HEK293 (cell line): Measurements from ENCODE around the gene MYMK.

Source experiments
- CTCF ChIP-seq: fragments of 450-650 bp; formaldehyde crosslinking; IDR thresholded peaks from 2 replicates; pipeline ENCODE4 v1.5.1; 2016; ENCODE audit warnings: missing biosample characterization, missing genetic modification characterization
- HIC1 ChIP-seq: fragments of 450-650 bp; formaldehyde crosslinking; IDR thresholded peaks from 2 replicates; pipeline ENCODE4 v1.5.1; 2016; ENCODE audit warnings: missing biosample characterization, missing genetic modification characterization
- KLF16 ChIP-seq: fragments of 450-650 bp; formaldehyde crosslinking; IDR thresholded peaks from 2 replicates; pipeline ENCODE4 v1.5.1; 2017; ENCODE audit warnings: missing biosample characterization, missing genetic modification characterization
- KLF7 ChIP-seq: fragments of 450-650 bp; formaldehyde crosslinking; IDR thresholded peaks from 2 replicates; pipeline ENCODE4 v1.5.1; 2016; ENCODE audit warnings: missing biosample characterization, missing genetic modification characterization, borderline replicate concordance
- KLF8 ChIP-seq: fragments of 450-650 bp; formaldehyde crosslinking; IDR thresholded peaks from 2 replicates; pipeline ENCODE4 v1.5.1; 2016; ENCODE audit warnings: missing biosample characterization, missing genetic modification characterization
- KLF9 ChIP-seq: fragments of 450-650 bp; formaldehyde crosslinking; IDR thresholded peaks from 2 replicates; pipeline ENCODE4 v1.5.1; 2016; ENCODE audit warnings: missing biosample characterization, missing genetic modification characterization, low read depth
- SCRT2 ChIP-seq: fragments of 450-650 bp; formaldehyde crosslinking; IDR thresholded peaks from 2 replicates; pipeline ENCODE4 v1.5.1; 2016; ENCODE audit warnings: missing biosample characterization, missing genetic modification characterization
- YY1 ChIP-seq: fragments of 450-650 bp; formaldehyde crosslinking; IDR thresholded peaks from 2 replicates; pipeline ENCODE4 v1.5.1; 2018; ENCODE audit warnings: missing biosample characterization, missing genetic modification characterization
- YY2 ChIP-seq: fragments of 450-650 bp; formaldehyde crosslinking; IDR thresholded peaks from 2 replicates; pipeline ENCODE4 v1.5.1; 2016; ENCODE audit warnings: missing biosample characterization, missing genetic modification characterization
- ZBTB17 ChIP-seq: fragments of 450-650 bp; formaldehyde crosslinking; IDR thresholded peaks from 2 replicates; pipeline ENCODE4 v1.5.1; 2016; ENCODE audit warnings: missing biosample characterization, missing genetic modification characterization
- ZBTB48 ChIP-seq: fragments of 450-650 bp; formaldehyde crosslinking; IDR thresholded peaks from 2 replicates; pipeline ENCODE4 v1.5.1; 2016; ENCODE audit warnings: missing biosample characterization, missing genetic modification characterization
- ZNF157 ChIP-seq: fragments of 450-650 bp; formaldehyde crosslinking; IDR thresholded peaks from 2 replicates; pipeline ENCODE4 v1.5.1; 2016; ENCODE audit warnings: missing biosample characterization, missing genetic modification characterization
- ZNF19 ChIP-seq: fragments of 450-650 bp; formaldehyde crosslinking; IDR thresholded peaks from 2 replicates; pipeline ENCODE4; 2016; ENCODE audit warnings: missing biosample characterization, missing genetic modification characterization, low read depth
- ZNF239 ChIP-seq: fragments of 450-650 bp; formaldehyde crosslinking; IDR thresholded peaks from 2 replicates; pipeline ENCODE4 v1.5.1; 2016; ENCODE audit warnings: missing biosample characterization, missing genetic modification characterization
- ZNF555 ChIP-seq: fragments of 450-650 bp; formaldehyde crosslinking; conservative IDR thresholded peaks from 2 replicates; pipeline ENCODE4 v1.5.1; 2017; ENCODE audit warnings: missing biosample characterization, mild to moderate bottlenecking, missing genetic modification characterization, inconsistent platforms
- ZNF600 ChIP-seq: fragments of 450-650 bp; formaldehyde crosslinking; IDR thresholded peaks from 2 replicates; pipeline ENCODE4 v1.5.1; 2016; ENCODE audit warnings: missing biosample characterization, missing genetic modification characterization
- ZNF792 ChIP-seq: fragments of 450-650 bp; formaldehyde crosslinking; IDR thresholded peaks from 2 replicates; pipeline ENCODE4 v1.5.1; 2016; ENCODE audit warnings: missing biosample characterization, missing genetic modification characterization
- ZNF830 ChIP-seq: fragments of 450-650 bp; IDR thresholded peaks from 2 replicates; pipeline ENCODE4 v1.5.0; 2018; ENCODE audit warnings: missing biosample characterization, missing genetic modification characterization, low read depth, mild to moderate bottlenecking, moderate library complexity
- TF ChIP-seq, protein P1 (sequence below): fragments of 450-650 bp; formaldehyde crosslinking; IDR thresholded peaks from 2 replicates; pipeline ENCODE4 v1.5.0; 2017; ENCODE audit warnings: missing biosample characterization, missing genetic modification characterization, borderline replicate concordance
- TF ChIP-seq, protein P2 (sequence below): fragments of 450-650 bp; formaldehyde crosslinking; IDR thresholded peaks from 2 replicates; pipeline ENCODE4 v1.5.1; 2017; ENCODE audit warnings: missing biosample characterization, missing genetic modification characterization
- TF ChIP-seq, protein P3 (sequence below): fragments of 450-650 bp; formaldehyde crosslinking; conservative IDR thresholded peaks from 2 replicates; pipeline ENCODE4 v1.5.1; 2016; ENCODE audit warnings: low read depth, missing biosample characterization, missing genetic modification characterization
- TF ChIP-seq, protein P4 (sequence below): fragments of 450-650 bp; formaldehyde crosslinking; IDR thresholded peaks from 2 replicates; pipeline ENCODE4 v1.5.1; 2016; ENCODE audit warnings: missing biosample characterization, missing genetic modification characterization, borderline replicate concordance

Gene MYMK

GRCh38 chr9:133532937-133533668 is 8.3 kb upstream of the MYMK start (continued):
- TF ChIP-seq KLF16 (peak; percentile 56; the same call in 1 of the 2 replicates), ZNF239 (0 out of 2 replicates have a peak, but pooled peaks have one; percentile 56), KLF9 (tag by site-specific recombination) (peak; percentile 76), KLF8 (tag by site-specific recombination) (peak; percentile 85), YY2 (tag by site-specific recombination) (peak; percentile 80), ZNF792 (tag by site-specific recombination) (0 out of 2 replicates have a peak, but pooled peaks have one; percentile 32), YY1 (tag by site-specific recombination) (peak; percentile 53; the same call in 1 of the 2 replicates), SCRT2 (tag by site-specific recombination) (peak; percentile 91), CTCF (peak; percentile 93), HIC1 (tag by site-specific recombination) (peak; percentile 31; the same call in 1 of the 2 replicates), ZBTB48 (tag by site-specific recombination) (peak; percentile 89), ZNF830 (tag by site-specific recombination) (no peak), KLF7 (peak; percentile 85; the same call in 1 of the 2 replicates), ZBTB17 (tag by site-specific recombination) (peak; percentile 67), ZNF157 (tag by site-specific recombination) (no peak), ZNF555 (tag by site-specific recombination) (no peak), ZNF600 (peak; percentile 52; the same call in 1 of the 2 replicates), ZNF19 (tag by site-specific recombination) (no peak)
- TF ChIP-seq, protein P1, sequence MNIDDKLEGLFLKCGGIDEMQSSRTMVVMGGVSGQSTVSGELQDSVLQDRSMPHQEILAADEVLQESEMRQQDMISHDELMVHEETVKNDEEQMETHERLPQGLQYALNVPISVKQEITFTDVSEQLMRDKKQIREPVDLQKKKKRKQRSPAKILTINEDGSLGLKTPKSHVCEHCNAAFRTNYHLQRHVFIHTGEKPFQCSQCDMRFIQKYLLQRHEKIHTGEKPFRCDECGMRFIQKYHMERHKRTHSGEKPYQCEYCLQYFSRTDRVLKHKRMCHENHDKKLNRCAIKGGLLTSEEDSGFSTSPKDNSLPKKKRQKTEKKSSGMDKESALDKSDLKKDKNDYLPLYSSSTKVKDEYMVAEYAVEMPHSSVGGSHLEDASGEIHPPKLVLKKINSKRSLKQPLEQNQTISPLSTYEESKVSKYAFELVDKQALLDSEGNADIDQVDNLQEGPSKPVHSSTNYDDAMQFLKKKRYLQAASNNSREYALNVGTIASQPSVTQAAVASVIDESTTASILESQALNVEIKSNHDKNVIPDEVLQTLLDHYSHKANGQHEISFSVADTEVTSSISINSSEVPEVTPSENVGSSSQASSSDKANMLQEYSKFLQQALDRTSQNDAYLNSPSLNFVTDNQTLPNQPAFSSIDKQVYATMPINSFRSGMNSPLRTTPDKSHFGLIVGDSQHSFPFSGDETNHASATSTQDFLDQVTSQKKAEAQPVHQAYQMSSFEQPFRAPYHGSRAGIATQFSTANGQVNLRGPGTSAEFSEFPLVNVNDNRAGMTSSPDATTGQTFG (tag by site-specific recombination): peak; percentile 83
- TF ChIP-seq, protein P2, sequence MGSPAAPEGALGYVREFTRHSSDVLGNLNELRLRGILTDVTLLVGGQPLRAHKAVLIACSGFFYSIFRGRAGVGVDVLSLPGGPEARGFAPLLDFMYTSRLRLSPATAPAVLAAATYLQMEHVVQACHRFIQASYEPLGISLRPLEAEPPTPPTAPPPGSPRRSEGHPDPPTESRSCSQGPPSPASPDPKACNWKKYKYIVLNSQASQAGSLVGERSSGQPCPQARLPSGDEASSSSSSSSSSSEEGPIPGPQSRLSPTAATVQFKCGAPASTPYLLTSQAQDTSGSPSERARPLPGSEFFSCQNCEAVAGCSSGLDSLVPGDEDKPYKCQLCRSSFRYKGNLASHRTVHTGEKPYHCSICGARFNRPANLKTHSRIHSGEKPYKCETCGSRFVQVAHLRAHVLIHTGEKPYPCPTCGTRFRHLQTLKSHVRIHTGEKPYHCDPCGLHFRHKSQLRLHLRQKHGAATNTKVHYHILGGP: no peak
- TF ChIP-seq, protein P3, sequence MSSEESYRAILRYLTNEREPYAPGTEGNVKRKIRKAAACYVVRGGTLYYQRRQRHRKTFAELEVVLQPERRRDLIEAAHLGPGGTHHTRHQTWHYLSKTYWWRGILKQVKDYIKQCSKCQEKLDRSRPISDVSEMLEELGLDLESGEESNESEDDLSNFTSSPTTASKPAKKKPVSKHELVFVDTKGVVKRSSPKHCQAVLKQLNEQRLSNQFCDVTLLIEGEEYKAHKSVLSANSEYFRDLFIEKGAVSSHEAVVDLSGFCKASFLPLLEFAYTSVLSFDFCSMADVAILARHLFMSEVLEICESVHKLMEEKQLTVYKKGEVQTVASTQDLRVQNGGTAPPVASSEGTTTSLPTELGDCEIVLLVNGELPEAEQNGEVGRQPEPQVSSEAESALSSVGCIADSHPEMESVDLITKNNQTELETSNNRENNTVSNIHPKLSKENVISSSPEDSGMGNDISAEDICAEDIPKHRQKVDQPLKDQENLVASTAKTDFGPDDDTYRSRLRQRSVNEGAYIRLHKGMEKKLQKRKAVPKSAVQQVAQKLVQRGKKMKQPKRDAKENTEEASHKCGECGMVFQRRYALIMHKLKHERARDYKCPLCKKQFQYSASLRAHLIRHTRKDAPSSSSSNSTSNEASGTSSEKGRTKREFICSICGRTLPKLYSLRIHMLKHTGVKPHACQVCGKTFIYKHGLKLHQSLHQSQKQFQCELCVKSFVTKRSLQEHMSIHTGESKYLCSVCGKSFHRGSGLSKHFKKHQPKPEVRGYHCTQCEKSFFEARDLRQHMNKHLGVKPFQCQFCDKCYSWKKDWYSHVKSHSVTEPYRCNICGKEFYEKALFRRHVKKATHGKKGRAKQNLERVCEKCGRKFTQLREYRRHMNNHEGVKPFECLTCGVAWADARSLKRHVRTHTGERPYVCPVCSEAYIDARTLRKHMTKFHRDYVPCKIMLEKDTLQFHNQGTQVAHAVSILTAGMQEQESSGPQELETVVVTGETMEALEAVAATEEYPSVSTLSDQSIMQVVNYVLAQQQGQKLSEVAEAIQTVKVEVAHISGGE: no peak
- TF ChIP-seq, protein P4, sequence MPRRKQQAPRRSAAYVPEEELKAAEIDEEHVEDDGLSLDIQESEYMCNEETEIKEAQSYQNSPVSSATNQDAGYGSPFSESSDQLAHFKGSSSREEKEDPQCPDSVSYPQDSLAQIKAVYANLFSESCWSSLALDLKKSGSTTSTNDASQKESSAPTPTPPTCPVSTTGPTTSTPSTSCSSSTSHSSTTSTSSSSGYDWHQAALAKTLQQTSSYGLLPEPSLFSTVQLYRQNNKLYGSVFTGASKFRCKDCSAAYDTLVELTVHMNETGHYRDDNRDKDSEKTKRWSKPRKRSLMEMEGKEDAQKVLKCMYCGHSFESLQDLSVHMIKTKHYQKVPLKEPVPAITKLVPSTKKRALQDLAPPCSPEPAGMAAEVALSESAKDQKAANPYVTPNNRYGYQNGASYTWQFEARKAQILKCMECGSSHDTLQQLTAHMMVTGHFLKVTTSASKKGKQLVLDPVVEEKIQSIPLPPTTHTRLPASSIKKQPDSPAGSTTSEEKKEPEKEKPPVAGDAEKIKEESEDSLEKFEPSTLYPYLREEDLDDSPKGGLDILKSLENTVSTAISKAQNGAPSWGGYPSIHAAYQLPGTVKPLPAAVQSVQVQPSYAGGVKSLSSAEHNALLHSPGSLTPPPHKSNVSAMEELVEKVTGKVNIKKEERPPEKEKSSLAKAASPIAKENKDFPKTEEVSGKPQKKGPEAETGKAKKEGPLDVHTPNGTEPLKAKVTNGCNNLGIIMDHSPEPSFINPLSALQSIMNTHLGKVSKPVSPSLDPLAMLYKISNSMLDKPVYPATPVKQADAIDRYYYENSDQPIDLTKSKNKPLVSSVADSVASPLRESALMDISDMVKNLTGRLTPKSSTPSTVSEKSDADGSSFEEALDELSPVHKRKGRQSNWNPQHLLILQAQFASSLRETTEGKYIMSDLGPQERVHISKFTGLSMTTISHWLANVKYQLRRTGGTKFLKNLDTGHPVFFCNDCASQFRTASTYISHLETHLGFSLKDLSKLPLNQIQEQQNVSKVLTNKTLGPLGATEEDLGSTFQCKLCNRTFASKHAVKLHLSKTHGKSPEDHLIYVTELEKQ: no peak
